ENCODE measurements around the gene SP1.
"Not testable (repeated sequence)": the region's sequence is repeated elsewhere in the genome, so short reads cannot be mapped to it uniquely, and the experiment has no call there.

The SP1 gene

DNA sequence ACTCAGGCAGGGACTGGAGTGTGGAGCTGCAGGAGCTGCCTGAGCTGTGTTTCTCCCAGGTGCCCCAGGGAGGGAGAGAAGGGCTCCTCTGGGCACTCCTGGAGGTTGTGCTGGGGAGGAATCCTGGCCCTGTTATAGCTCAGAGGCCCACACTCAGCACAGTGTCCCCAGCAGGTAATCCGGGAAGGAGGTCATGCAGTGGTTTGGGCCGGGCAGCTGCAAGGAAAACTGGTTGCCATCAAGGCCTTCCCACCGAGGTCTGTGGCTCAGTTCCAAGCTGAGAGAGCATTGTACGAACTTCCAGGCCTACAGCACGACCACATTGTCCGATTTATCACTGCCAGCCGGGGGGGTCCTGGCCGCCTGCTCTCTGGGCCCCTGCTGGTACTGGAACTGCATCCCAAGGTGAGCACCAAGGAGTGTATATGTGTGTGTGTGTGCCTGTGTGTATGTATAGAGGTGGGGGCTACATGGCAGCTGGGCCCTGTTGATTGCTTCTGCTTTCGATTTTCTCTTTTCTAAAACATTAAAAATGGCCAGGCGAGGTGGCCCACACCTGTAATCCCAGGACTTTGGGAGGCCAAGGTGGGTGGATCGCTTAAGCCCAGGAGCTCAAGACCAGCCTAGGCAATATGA is 45.7 kb downstream of the SP1 start:
- H3K36me3 ChIP-seq (ENCODE audit: control insufficient read depth in 2 of 2, insufficient read depth in 2 of 2, low read length in 2 of 2), result no peaks in the 10 kb centered on the region
- peaks cover 5% of the 10 kb centered on the region for H3K4me1 ChIP-seq (ENCODE audit: control insufficient read depth, insufficient read depth, low read length)
- no peak overlapping the region for H3K9ac ChIP-seq (ENCODE audit: low read length in 2 of 2)
- no peak overlapping the region for H3K27ac ChIP-seq (ENCODE audit: low read length)
- H3K4me3 ChIP-seq (ENCODE audit: low read length in 2 of 2), result no peak overlapping the region
- H3K9me3 ChIP-seq (ENCODE audit: control insufficient read depth in 2 of 2, low read length in 2 of 2), result no peaks in the 10 kb centered on the region
- no peaks in the 10 kb centered on the region for H3K27me3 ChIP-seq (ENCODE audit: control insufficient read depth in 1 of 2, insufficient read depth in 2 of 2, low read length in 2 of 2)

DNA sequence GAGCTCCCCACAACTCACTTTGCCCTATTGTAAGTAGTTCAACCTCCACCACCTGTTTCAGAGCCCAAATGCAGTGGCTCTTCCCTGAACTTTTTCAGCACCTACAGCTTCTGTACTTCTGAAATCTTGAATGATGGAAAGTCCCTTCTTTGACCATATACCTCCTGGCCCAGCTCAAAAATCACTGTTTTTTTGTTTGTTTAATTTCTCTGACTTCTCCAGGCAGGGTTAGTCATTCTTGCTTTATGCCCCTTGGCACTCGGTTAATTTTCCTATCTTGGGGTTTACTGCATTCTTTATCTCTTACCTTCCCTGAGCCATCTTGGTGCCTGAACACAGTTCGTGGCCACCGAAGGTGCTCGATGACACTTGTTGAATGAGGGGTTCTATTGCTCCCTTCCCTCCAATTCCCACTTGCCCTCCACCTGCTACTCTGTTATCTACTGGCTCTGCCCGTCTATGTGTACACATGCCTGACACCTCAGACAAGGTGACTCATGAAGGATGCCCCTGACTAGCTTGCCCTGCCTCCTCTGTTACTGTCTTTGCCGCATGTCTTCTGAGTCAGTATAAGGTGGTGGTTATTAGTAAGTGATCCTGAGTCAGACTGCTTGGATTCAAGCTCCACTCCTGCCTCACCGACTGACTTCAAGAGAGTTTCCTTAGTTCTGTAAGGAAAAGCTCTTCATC is 48.1 kb downstream of the SP1 start:
- Histone ChIP-seq H3K4me1 (ENCODE audit: control insufficient read depth, insufficient read depth, low read length) (no peaks in the 10 kb centered on the region), H3K4me3 (ENCODE audit: low read length in 2 of 2) (no peak overlapping the region), H3K36me3 (ENCODE audit: control insufficient read depth in 2 of 2, insufficient read depth in 2 of 2, low read length in 2 of 2) (no peaks in the 10 kb centered on the region), H3K9me3 (ENCODE audit: control insufficient read depth in 2 of 2, low read length in 2 of 2) (no peaks in the 10 kb centered on the region), H3K27me3 (ENCODE audit: control insufficient read depth in 1 of 2, insufficient read depth in 2 of 2, low read length in 2 of 2) (no peaks in the 10 kb centered on the region), H3K27ac (ENCODE audit: low read length) (no peak overlapping the region), H3K9ac (ENCODE audit: low read length in 2 of 2) (no peak overlapping the region)

DNA sequence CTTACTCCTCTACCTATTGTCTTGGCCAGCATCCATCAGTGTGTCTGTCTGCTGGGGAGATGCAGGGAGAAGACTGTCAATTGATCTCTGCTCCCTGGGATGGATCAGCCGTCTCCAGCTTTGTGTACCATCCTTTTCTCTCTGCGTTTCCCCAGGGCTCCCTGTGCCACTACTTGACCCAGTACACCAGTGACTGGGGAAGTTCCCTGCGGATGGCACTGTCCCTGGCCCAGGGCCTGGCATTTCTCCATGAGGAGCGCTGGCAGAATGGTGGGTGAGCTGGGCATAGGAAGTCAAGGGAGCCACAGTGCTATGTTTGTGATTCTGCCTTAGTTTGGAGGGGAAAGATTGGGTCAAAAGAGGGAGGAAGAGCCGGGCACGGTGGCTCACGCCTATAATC is 48.8 kb downstream of the SP1 start:
- no peak overlapping the region for H3K9ac ChIP-seq (ENCODE audit: low read length in 2 of 2)
- no peak overlapping the region for H3K4me3 ChIP-seq (ENCODE audit: low read length in 2 of 2)
- H3K27ac ChIP-seq (ENCODE audit: low read length), result no peak overlapping the region
- no peaks in the 10 kb centered on the region for H3K36me3 ChIP-seq (ENCODE audit: control insufficient read depth in 2 of 2, insufficient read depth in 2 of 2, low read length in 2 of 2)
- no peaks in the 10 kb centered on the region for H3K9me3 ChIP-seq (ENCODE audit: control insufficient read depth in 2 of 2, low read length in 2 of 2)
- H3K4me1 ChIP-seq (ENCODE audit: control insufficient read depth, insufficient read depth, low read length), result no peaks in the 10 kb centered on the region
- no peaks in the 10 kb centered on the region for H3K27me3 ChIP-seq (ENCODE audit: control insufficient read depth in 1 of 2, insufficient read depth in 2 of 2, low read length in 2 of 2)

DNA sequence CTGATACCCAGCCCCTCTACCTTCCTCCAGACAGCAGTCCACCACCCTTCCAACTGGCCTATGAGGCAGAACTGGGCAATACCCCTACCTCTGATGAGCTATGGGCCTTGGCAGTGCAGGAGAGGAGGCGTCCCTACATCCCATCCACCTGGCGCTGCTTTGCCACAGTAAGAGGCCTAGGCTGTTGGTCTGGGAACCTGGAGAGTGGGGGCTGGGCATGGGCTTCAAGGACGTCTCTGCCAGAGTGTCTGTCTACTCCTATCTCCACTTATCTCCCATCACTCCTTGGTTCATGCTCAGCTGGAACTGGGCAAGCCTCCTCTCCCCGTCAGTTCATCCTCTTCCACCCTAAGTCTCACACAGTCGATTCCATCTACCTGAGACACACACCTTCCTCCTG is 50.1 kb downstream of the SP1 start:
- no peaks in the 10 kb centered on the region for H3K9me3 ChIP-seq (ENCODE audit: control insufficient read depth in 2 of 2, low read length in 2 of 2)
- no peaks in the 10 kb centered on the region for H3K36me3 ChIP-seq (ENCODE audit: control insufficient read depth in 2 of 2, insufficient read depth in 2 of 2, low read length in 2 of 2)
- H3K27me3 ChIP-seq (ENCODE audit: control insufficient read depth in 1 of 2, insufficient read depth in 2 of 2, low read length in 2 of 2), result no peaks in the 10 kb centered on the region
- no peak overlapping the region for H3K9ac ChIP-seq (ENCODE audit: low read length in 2 of 2)
- H3K27ac ChIP-seq (ENCODE audit: low read length), result no peak overlapping the region
- H3K4me1 ChIP-seq (ENCODE audit: control insufficient read depth, insufficient read depth, low read length), result no peaks in the 10 kb centered on the region
- H3K4me3 ChIP-seq (ENCODE audit: low read length in 2 of 2), result no peak overlapping the region

DNA sequence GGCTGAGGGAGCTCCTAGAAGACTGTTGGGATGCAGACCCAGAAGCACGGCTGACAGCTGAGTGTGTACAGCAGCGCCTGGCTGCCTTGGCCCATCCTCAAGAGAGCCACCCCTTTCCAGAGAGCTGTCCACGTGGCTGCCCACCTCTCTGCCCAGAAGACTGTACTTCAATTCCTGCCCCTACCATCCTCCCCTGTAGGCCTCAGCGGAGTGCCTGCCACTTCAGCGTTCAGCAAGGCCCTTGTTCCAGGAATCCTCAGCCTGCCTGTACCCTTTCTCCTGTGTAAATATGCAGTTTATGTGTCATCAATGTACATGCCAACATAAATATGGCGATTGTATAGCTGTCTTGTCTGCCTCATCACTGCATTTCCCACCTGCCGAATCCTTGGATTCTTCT is 51.2 kb downstream of the SP1 start:
- no peak overlapping the region for H3K9ac ChIP-seq (ENCODE audit: low read length in 2 of 2)
- no peaks in the 10 kb centered on the region for H3K36me3 ChIP-seq (ENCODE audit: control insufficient read depth in 2 of 2, insufficient read depth in 2 of 2, low read length in 2 of 2)
- H3K4me1 ChIP-seq (ENCODE audit: control insufficient read depth, insufficient read depth, low read length), result no peaks in the 10 kb centered on the region
- H3K27me3 ChIP-seq (ENCODE audit: control insufficient read depth in 1 of 2, insufficient read depth in 2 of 2, low read length in 2 of 2), result no peaks in the 10 kb centered on the region
- no peaks in the 10 kb centered on the region for H3K9me3 ChIP-seq (ENCODE audit: control insufficient read depth in 2 of 2, low read length in 2 of 2)
- H3K27ac ChIP-seq (ENCODE audit: low read length), result no peak overlapping the region
- no peak overlapping the region for H3K4me3 ChIP-seq (ENCODE audit: low read length in 2 of 2)

DNA sequence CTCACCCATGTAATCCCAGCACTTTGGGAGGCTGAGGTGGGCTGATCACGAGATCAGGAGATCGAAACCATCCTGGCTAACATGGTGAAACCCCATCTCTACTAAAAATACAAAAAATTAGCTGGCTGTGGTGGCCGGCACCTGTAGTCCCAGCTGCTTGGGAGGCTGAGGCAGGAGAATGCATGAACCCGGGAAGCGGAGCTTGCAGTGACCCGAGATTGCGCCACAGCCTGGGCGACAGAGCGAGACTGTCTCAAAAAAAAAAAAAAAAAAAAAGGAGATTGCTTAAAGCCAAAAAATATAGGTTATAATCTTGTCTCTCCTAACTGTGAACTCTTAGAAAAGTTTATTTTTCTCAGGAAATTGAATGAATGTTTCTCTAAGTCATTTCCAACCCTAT is 55.4 kb downstream of the SP1 start:
- H3K9ac ChIP-seq (ENCODE audit: low read length in 2 of 2); H3K27me3 ChIP-seq (ENCODE audit: control insufficient read depth in 1 of 2, insufficient read depth in 2 of 2, low read length in 2 of 2): not testable (repeated sequence)

DNA sequence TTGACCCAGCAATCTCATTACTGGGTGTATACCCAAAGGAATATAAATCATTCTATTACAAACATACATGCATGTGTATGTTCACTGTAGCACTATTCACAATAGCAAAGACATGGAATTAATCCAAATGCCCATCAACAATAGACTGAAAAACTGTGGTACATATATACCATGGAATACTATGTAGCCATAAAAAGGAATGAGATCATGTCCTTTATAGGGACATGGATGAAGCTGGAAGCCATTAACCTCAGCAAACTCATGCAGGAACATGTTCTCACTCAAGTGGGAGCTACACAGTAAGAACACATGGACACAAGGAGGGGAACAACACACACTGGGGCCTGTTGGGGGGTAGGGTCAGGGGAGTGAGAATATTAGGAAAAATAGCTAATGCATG is 59.6 kb downstream of the SP1 start:
- H3K27me3 ChIP-seq (ENCODE audit: control insufficient read depth in 1 of 2, insufficient read depth in 2 of 2, low read length in 2 of 2); H3K4me3 ChIP-seq (ENCODE audit: low read length in 2 of 2); H3K9me3 ChIP-seq (ENCODE audit: control insufficient read depth in 2 of 2, low read length in 2 of 2); H3K9ac ChIP-seq (ENCODE audit: low read length in 2 of 2); H3K36me3 ChIP-seq (ENCODE audit: control insufficient read depth in 2 of 2, insufficient read depth in 2 of 2, low read length in 2 of 2); H3K27ac ChIP-seq (ENCODE audit: low read length): not testable (repeated sequence)
- H3K4me1 ChIP-seq (ENCODE audit: control insufficient read depth, insufficient read depth, low read length), result peaks cover 16% of the 10 kb centered on the region

More for the DNA sequence above, 55.4 kb downstream of the SP1 start:
- not testable (repeated sequence) for H3K36me3 ChIP-seq (ENCODE audit: control insufficient read depth in 2 of 2, insufficient read depth in 2 of 2, low read length in 2 of 2); H3K4me1 ChIP-seq (ENCODE audit: control insufficient read depth, insufficient read depth, low read length); H3K4me3 ChIP-seq (ENCODE audit: low read length in 2 of 2); H3K27ac ChIP-seq (ENCODE audit: low read length); H3K9me3 ChIP-seq (ENCODE audit: control insufficient read depth in 2 of 2, low read length in 2 of 2)

DNA sequence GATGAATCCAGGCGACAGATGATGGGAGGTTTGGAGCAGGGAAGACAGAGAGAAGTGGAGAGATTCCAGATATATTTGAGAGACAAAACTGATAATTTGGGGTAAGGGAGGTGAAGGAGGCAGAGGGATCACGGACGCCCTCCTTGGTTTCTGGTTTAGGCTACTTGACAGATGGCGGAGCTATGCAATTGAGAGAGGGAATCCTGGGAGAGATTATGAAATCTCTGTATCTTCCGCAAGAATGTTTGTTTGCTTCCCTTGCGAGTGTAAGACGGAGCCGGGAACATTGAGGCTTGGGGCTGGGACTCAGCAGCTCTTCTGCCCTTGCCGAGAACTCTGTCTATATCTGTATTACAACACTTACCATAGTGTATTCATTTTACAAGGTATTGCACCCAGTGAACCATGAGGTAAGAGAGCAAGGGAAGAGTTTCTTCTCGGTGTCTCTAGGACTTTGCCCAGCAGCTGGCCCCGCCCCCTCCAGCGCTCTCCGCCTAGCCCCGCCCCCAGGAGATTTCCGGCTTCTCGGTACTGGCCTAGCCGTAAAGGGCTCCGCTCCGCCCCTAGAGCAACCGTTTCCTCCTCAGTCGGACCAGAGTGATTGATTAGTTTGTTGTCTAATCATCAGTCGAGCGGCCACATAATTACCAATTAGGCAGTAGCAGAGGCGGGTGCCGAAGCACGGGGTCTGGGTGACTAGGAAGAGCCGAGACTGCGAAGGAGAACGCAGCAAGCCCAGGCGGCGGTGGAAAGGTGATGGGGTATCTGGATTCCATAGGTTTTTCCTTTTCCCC is 61.3 kb downstream of the SP1 start, which contains the start of gene PRR13:
Gene PRR13, plus strand, starts transcription at position 695 of the 794 bp plus-strand sequence. CDS start 981 bp downstream, outside the sequence.
- H3K27me3 ChIP-seq (ENCODE audit: control insufficient read depth in 1 of 2, insufficient read depth in 2 of 2, low read length in 2 of 2), result no peaks in the 10 kb centered on the region
- peaks cover 16% of the 10 kb centered on the region for H3K4me1 ChIP-seq (ENCODE audit: control insufficient read depth, insufficient read depth, low read length)
- H3K9ac ChIP-seq (ENCODE audit: low read length in 2 of 2), result peak within 1 kb of the TSS; percentile 93 to 97
- H3K4me3 ChIP-seq (ENCODE audit: low read length in 2 of 2), result peak within 1 kb of the TSS; percentile 80 to 91
- H3K36me3 ChIP-seq (ENCODE audit: control insufficient read depth in 2 of 2, insufficient read depth in 2 of 2, low read length in 2 of 2), result peaks cover 4 to 5% of the 10 kb centered on the region in 2 donors
- H3K9me3 ChIP-seq (ENCODE audit: control insufficient read depth in 2 of 2, low read length in 2 of 2), result no peaks in the 10 kb centered on the region
- peak within 1 kb of the TSS; percentile 91 for H3K27ac ChIP-seq (ENCODE audit: low read length)

DNA sequence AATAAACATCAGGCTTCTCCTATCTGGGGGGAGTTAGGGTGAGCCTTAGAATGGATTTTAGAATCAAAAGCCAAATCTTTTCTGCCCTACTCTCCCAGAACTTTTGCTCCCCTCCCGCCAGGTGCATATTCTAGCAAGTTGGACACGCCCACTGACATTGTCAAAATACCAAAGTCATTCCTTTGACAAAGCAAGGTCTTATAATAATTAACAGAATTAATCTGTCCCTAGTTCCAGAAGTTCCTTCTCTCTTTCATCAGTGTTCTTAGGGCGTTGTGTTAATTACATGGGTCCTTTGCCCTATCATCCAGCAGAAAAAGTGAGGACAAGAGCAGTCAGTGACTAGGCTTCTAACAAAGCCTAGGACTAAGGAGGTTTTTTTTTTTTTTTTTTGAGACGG is 64.0 kb downstream of the SP1 start:
- Histone ChIP-seq H3K36me3 (ENCODE audit: control insufficient read depth in 2 of 2, insufficient read depth in 2 of 2, low read length in 2 of 2) (peaks cover 5 to 7% of the 10 kb centered on the region in 2 donors), H3K9ac (ENCODE audit: low read length in 2 of 2) (no peak overlapping the region), H3K4me3 (ENCODE audit: low read length in 2 of 2) (no peak overlapping the region), H3K27me3 (ENCODE audit: control insufficient read depth in 1 of 2, insufficient read depth in 2 of 2, low read length in 2 of 2) (no peaks in the 10 kb centered on the region), H3K9me3 (ENCODE audit: control insufficient read depth in 2 of 2, low read length in 2 of 2) (no peaks in the 10 kb centered on the region), H3K27ac (ENCODE audit: low read length) (no peak overlapping the region), H3K4me1 (ENCODE audit: control insufficient read depth, insufficient read depth, low read length) (peaks cover 16% of the 10 kb centered on the region)

DNA sequence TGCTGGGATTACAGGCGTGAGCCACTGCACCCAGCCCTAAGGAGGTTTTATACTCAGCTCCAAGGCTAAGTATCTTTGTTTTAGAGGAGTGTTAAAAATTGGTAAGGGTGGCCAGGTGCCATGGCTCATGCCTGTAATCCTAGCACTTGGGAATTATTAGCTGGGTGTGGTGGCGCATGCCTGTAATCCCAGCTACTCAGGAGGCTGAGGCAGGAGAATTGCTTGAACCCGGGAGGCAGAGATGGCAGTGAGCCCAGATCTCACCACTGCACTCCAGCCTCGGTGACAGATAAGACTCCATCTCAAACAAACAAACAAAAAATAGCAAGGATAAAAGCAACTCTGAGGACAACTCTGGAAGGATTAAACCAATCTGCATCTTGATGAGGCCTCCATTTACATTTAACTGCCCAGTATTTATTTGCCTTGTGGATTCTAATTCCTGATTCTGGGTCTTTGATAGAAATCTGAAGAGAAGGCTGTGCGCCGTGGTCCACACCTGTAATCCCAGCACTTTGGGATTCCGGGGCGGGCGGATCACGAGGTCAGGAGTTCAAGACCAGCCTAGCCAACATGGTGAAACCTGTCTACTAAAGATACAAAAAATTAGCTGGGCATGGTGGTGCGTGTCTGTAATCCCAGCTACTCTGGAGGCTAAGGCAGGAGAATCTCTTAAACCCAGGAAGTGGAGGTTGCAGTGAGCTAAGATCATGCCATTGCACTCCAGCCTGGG is 64.8 kb downstream of the SP1 start:
- H3K27me3 ChIP-seq (ENCODE audit: control insufficient read depth in 1 of 2, insufficient read depth in 2 of 2, low read length in 2 of 2); H3K4me3 ChIP-seq (ENCODE audit: low read length in 2 of 2); H3K9me3 ChIP-seq (ENCODE audit: control insufficient read depth in 2 of 2, low read length in 2 of 2); H3K36me3 ChIP-seq (ENCODE audit: control insufficient read depth in 2 of 2, insufficient read depth in 2 of 2, low read length in 2 of 2); H3K9ac ChIP-seq (ENCODE audit: low read length in 2 of 2); H3K27ac ChIP-seq (ENCODE audit: low read length): not testable (repeated sequence)
- peaks cover 16% of the 10 kb centered on the region for H3K4me1 ChIP-seq (ENCODE audit: control insufficient read depth, insufficient read depth, low read length)

Measured in stomach smooth muscle (tissue), 2 donors.